SK-N-SH (cell line): ENCODE measurements around the gene ERV3-1. TPM values are rescaled to one million over a fixed set of nuclear protein-coding genes. Genes with fewer than 3 reads are reported as not detected.

Experiments
- CTCF ChIA-PET: fragments of 300-600, 350-600 bp; formaldehyde crosslinking; extraction: SDS; loops from one replicate; lab custom pipeline; 2021; lab: Yijun Ruan, JAX
- POLR2A ChIA-PET: fragments of 350-600 bp; sonication (Branson Sonifier 250); formaldehyde crosslinking; extraction: SDS; loops from one replicate; lab custom pipeline; 2020; ENCODE audit warnings: antibody characterized with exemption, inconsistent platforms; lab: Yijun Ruan, JAX
- DNase-seq: peaks from one replicate; pipeline ENCODE4 v3.0.0; 2012
- H2AFZ ChIP-seq: fragments of 200-600 bp; sonication (generic); 2 replicates; pipeline ENCODE4 v1.8.1; 2016; ENCODE audit warnings: antibody characterized with exemption, mild to moderate bottlenecking, low read depth
- H3F3A ChIP-seq: fragments of 200-600 bp; sonication (generic); replicated peaks from 2 replicates; pipeline ENCODE3; 2016; ENCODE audit warnings: antibody characterized with exemption, mild to moderate bottlenecking; ENCODE audit not compliant: insufficient read depth
- H3K27ac ChIP-seq, 2 experiments: fragments of 200-500 bp in 1 of 2; fragments of 200-600 bp in 1 of 2; sonication (Bioruptor generic) in 1 of 2; sonication (generic), shearing (Covaris generic) in 1 of 2; 2 replicates each; pipeline versions ENCODE4 v1.5.1 to v1.6.1; 2014 to 2016; ENCODE audit warnings: low read depth in 2 of 2, inconsistent platforms in 1 of 2, low read length in 1 of 2, mild to moderate bottlenecking in 1 of 2, mixed read lengths in 1 of 2
- H3K27me3 ChIP-seq: fragments of 200-600 bp; sonication (generic), shearing (Covaris generic); 2 replicates; pipeline ENCODE4 v1.6.1; 2016; ENCODE audit warnings: mixed run types; ENCODE audit not compliant: insufficient read depth
- H3K36me3 ChIP-seq, 2 experiments: fragments of 200-500 bp in 1 of 2; fragments of 200-600 bp in 1 of 2; sonication (Bioruptor generic) in 1 of 2; sonication (generic) in 1 of 2; replicated peaks in 1 of 2; 2 replicates each; pipeline versions ENCODE3 to v1.5.1; 2014 to 2016; ENCODE audit warnings: low read length in 1 of 2, mild to moderate bottlenecking in 1 of 2; ENCODE audit not compliant: insufficient read depth in 2 of 2, control insufficient read depth in 1 of 2
- H3K4me1 ChIP-seq, 2 experiments: fragments of 200-500 bp in 1 of 2; fragments of 200-600 bp in 1 of 2; sonication (Bioruptor generic) in 1 of 2; sonication (generic), shearing (Covaris generic) in 1 of 2; 2 replicates each; pipeline versions ENCODE4 v1.5.1 to v1.6.1; 2014 to 2016; ENCODE audit warnings: low read depth in 1 of 2, low read length in 1 of 2, mixed run types in 1 of 2; ENCODE audit not compliant: insufficient read depth in 2 of 2, control insufficient read depth in 1 of 2
- H3K4me2 ChIP-seq: fragments of 200-600 bp; sonication (generic), shearing (Covaris generic); 2 replicates; pipeline ENCODE4 v1.6.1; 2017; ENCODE audit warnings: mixed run types
- H3K4me3 ChIP-seq, 2 experiments: fragments of 200-500 bp in 1 of 2; fragments of 200-600 bp in 1 of 2; sonication (Bioruptor generic) in 1 of 2; sonication (generic), shearing (Covaris generic) in 1 of 2; 2 replicates each; pipeline versions ENCODE4 v1.5.1 to v1.8.1; 2014 to 2016; ENCODE audit warnings: low read depth in 2 of 2, inconsistent platforms in 1 of 2, low read length in 1 of 2, mild to moderate bottlenecking in 1 of 2, mixed read lengths in 1 of 2, moderate library complexity in 1 of 2
- H3K79me2 ChIP-seq: fragments of 200-600 bp; sonication (generic); 2 replicates; pipeline ENCODE4 v1.8.1; 2017; ENCODE audit warnings: mild to moderate bottlenecking; ENCODE audit not compliant: insufficient read depth
- H3K9ac ChIP-seq: fragments of 200-600 bp; sonication (generic); 2 replicates; pipeline ENCODE4 v1.6.1; 2017; ENCODE audit warnings: mixed run types
- H3K9me2 ChIP-seq: fragments of 200-600 bp; sonication (generic); 2 replicates; pipeline ENCODE4 v1.6.1; 2017; ENCODE audit warnings: mixed run types
- H3K9me3 ChIP-seq: fragments of 200-600 bp; sonication (generic); 2 replicates; pipeline ENCODE4 v1.6.1; 2017; ENCODE audit warnings: mixed run types, mild to moderate bottlenecking, moderate library complexity
- H4K20me1 ChIP-seq: fragments of 200-600 bp; sonication (generic); 2 replicates; pipeline ENCODE4 v1.6.1; 2017; ENCODE audit warnings: mild to moderate bottlenecking, mixed run types; ENCODE audit not compliant: insufficient read depth
- CHD2 ChIP-seq: fragments of 150-350 bp; IDR thresholded peaks from 2 replicates; pipeline ENCODE4 v1.6.1; 2018; ENCODE audit warnings: low read length; ENCODE audit not compliant: partially characterized antibody
- CTCF ChIP-seq: fragments of 200-600 bp; sonication (generic); IDR thresholded peaks from 2 replicates; pipeline ENCODE4 v1.6.1; 2017; ENCODE audit warnings: antibody characterized with exemption, mild to moderate bottlenecking, moderate library complexity
- EP300 ChIP-seq, 2 experiments: IDR thresholded peaks; 2 replicates each; pipeline versions ENCODE4 v1.4.0 to v1.6.1; 2012; ENCODE audit warnings: borderline replicate concordance in 1 of 2, low read depth in 1 of 2, low read length in 1 of 2
- FOSL2 ChIP-seq: IDR thresholded peaks from 2 replicates; pipeline ENCODE4 v1.4.0; 2012; ENCODE audit warnings: low read depth, mild to moderate bottlenecking, moderate library complexity, borderline replicate concordance
- FOXM1 ChIP-seq: IDR thresholded peaks from 2 replicates; pipeline ENCODE4 v1.4.0; 2012; ENCODE audit warnings: low read depth, mild to moderate bottlenecking
- GATA2 ChIP-seq: sonication (generic); formaldehyde crosslinking; IDR thresholded peaks from 2 replicates; pipeline ENCODE4 v1.5.0; 2020; ENCODE audit warnings: mild to moderate bottlenecking, missing genetic modification reagents
- IRF3 ChIP-seq: fragments of 150-350 bp; IDR thresholded peaks from 2 replicates; pipeline ENCODE4 v1.6.1; 2016; ENCODE audit warnings: mild to moderate bottlenecking, low read depth, low read length
- MEF2A ChIP-seq: IDR thresholded peaks from 2 replicates; pipeline ENCODE4 v1.4.0; 2012; ENCODE audit warnings: low read depth, borderline replicate concordance
- MXI1 ChIP-seq: IDR thresholded peaks from 2 replicates; pipeline ENCODE4 v1.6.1; 2012; ENCODE audit warnings: mild to moderate bottlenecking, low read depth, low read length, improper control_type of control experiment
- NRF1 ChIP-seq: IDR thresholded peaks from 2 replicates; pipeline ENCODE4 v1.6.1; 2012; ENCODE audit warnings: low read depth, mild to moderate bottlenecking, low read length
- RCOR1 ChIP-seq: fragments of 150-350 bp; IDR thresholded peaks from 2 replicates; pipeline ENCODE4 v1.6.1; 2017; ENCODE audit warnings: antibody characterized with exemption, low read length
- REST ChIP-seq: IDR thresholded peaks from 2 replicates; pipeline ENCODE4 v1.6.1; 2012; ENCODE audit warnings: mild to moderate bottlenecking, low read depth, low read length, moderate library complexity
- RFX5 ChIP-seq: IDR thresholded peaks from 2 replicates; pipeline ENCODE4 v1.6.1; 2012; ENCODE audit warnings: mild to moderate bottlenecking, improper control_type of control experiment, low read length
- RXRA ChIP-seq: IDR thresholded peaks from 2 replicates; pipeline ENCODE4 v1.4.0; 2012; ENCODE audit warnings: low read depth, mild to moderate bottlenecking, borderline replicate concordance
- SIN3A ChIP-seq: IDR thresholded peaks from 2 replicates; pipeline ENCODE4 v1.6.1; 2012; ENCODE audit warnings: low read depth, mild to moderate bottlenecking, low read length, moderate library complexity, borderline replicate concordance
- SMC3 ChIP-seq: IDR thresholded peaks from 2 replicates; pipeline ENCODE4 v1.6.1; 2012; ENCODE audit warnings: low read depth, low read length, improper control_type of control experiment
- TAF1 ChIP-seq: IDR thresholded peaks from 2 replicates; pipeline ENCODE4 v1.6.1; 2012; ENCODE audit warnings: low read depth, mild to moderate bottlenecking, low read length, moderate library complexity, borderline replicate concordance
- TCF12 ChIP-seq: IDR thresholded peaks from 2 replicates; pipeline ENCODE4 v1.4.0; 2012
- YY1 ChIP-seq: IDR thresholded peaks from 2 replicates; pipeline ENCODE4 v1.4.0; 2012; ENCODE audit warnings: low read depth, mild to moderate bottlenecking
- WGBS: methylation state at CpG from one replicate; pipeline ENCODE4 v1.1.6; 2017; ENCODE audit warnings: low lambda C conversion rate; 5-methylcytosine and 5-hydroxymethylcytosine counted together
- polyA plus RNA-seq, 3 experiments: library from polyadenylated mRNA; depleted of rRNA; stranded (reverse); fragments of >200 nt; gene quantifications; 2 replicates each; pipeline ENCODE4 v1.2.3, GENCODE V29; 2012
- TF ChIP-seq, protein P1 (sequence below): IDR thresholded peaks from 2 replicates; pipeline ENCODE4 v1.4.0; 2012; ENCODE audit warnings: low read depth
- TF ChIP-seq, protein P2 (sequence below): fragments of 150-350 bp; IDR thresholded peaks from 2 replicates; pipeline ENCODE4 v1.6.1; 2017; ENCODE audit warnings: antibody characterized with exemption, low read length, low read depth, borderline replicate concordance
- TF ChIP-seq, protein P3 (sequence below): IDR thresholded peaks from 2 replicates; pipeline ENCODE4 v1.4.0; 2012; ENCODE audit warnings: low read depth, borderline replicate concordance

The ERV3-1 gene
- 8.4 and 17.5 TPM in 2 replicates for polyA plus RNA-seq (2012; rRNA removed)
- polyA plus RNA-seq (2012; cell fraction: cytosol; rRNA removed): 3.8 and 4.0 TPM in 2 replicates
- polyA plus RNA-seq (2012; cell fraction: nucleus; rRNA removed): 39.9 and 70.9 TPM in 2 replicates

DNA sequence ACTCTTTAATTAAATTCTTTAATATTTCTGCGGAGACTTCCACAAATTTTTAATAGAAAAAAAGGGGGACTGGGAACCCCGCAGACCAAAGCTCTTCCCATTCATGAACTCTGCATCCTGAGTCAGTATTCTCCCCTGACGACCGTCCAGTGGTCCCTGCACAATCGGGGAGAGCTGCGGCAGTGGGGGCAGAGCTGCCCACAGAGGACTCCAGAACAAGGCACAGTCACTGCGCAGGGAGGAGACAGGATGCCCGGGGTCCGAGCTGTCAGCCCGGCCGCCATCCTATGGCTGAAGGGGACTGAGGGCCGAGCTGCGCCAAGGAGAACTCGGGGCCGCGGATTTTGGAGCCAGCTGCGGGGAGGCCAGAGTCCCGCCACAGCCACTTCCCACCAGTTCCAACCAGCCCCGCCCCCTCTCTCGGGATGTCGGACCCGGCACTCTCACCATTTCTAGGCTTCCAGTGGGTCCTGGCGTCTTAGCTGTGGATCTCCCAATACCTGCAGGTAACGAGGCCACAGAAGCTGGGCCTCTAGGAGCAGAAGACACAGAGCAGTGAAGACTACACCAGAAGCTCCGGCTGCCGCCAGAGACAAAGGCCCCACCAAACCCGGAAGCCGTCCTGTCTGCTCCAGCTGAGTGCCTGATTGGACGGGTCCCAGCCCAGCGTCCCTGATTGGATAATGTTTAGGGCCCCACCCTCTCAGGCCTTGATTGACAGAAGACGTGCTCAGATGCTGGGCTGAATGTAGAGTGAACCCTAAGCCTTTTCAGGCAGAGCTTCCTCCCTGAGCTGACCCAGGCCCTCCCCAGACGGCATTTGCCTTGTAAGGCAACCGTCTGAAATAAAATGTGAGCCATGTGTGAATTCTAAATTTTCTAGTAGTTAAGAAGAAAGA lies at the start of gene ERV3-1:
ERV3-1 (minus strand) TSS at position 594 of the 899 bp plus-strand sequence. CDS start 13,661 bp downstream, outside the sequence.
- Histone ChIP-seq H3K4me3 (peak within 1 kb of the TSS; percentile 80 to 88), H3K36me3 (peaks cover 2 to 16% of the 10 kb centered on the region in 2 experiments), H3K27ac (peak within 1 kb of the TSS; percentile 77 to 93), H2AFZ (peak within 1 kb of the TSS; percentile 79), H3K4me1 (peaks cover 6 to 15% of the 10 kb centered on the region in 2 experiments; a peak in 3 of 4 replicates), H3F3A (no peaks in the 10 kb centered on the region), H3K9me3 (no peaks in the 10 kb centered on the region), H3K79me2 (peaks cover 51% of the 10 kb centered on the region), H3K9ac (peak within 1 kb of the TSS; percentile 88), H4K20me1 (no peaks in the 10 kb centered on the region), H3K27me3 (no peaks in the 10 kb centered on the region), H3K9me2 (no peaks in the 10 kb centered on the region), H3K4me2 (peak within 1 kb of the TSS; percentile 82)
- peak; percentile 93 for DNase-seq
- ChIA-PET CTCF (interaction anchor here (0.7 kb wide), 1 partner anchor 56 kb away, joined by 3 read pairs; no protein-coding TSS in a partner anchor), POLR2A (interaction anchor here (0.6 to 1.7 kb wide), 9 partner anchors 14 to 367 kb away, joined by 3 to 7 read pairs (median 3); partner anchors contain the start of genes ZNF107, ZNF273 and ZNF92)
- 1% methylated on average over 33 of the region's 33 CpGs for WGBS
- TF ChIP-seq SMC3 (no peak; the same call in 1 of the 2 replicates), CTCF (no peak), TCF12 (no peak), IRF3 (peak; percentile 80), TAF1 (peak; percentile 83), RCOR1 (no peak), GATA2 (CRISPR knock-in tag) (no peak), RFX5 (peak; percentile 91), YY1 (no peak; the same call in 1 of the 2 replicates), SIN3A (peak; percentile 86; the same call in 1 of the 2 replicates), EP300 (IDR thresholded peaks at IDR 0.05; ENCODE audit: borderline replicate concordance in 1 of 2, low read depth in 1 of 2, low read length in 1 of 2) (0 out of 4 replicates have a peak, but pooled peaks of 1 of the 2 experiments have one; percentile 8), MEF2A (no peak), CHD2 (peak; percentile 39), REST (no peak; the same call in 1 of the 2 replicates), NRF1 (no peak), FOSL2 (no peak), RXRA (no peak), MXI1 (peak; percentile 56; the same call in 1 of the 2 replicates), FOXM1 (no peak)
- TF ChIP-seq, protein P1, sequence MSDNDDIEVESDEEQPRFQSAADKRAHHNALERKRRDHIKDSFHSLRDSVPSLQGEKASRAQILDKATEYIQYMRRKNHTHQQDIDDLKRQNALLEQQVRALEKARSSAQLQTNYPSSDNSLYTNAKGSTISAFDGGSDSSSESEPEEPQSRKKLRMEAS: no peak
- TF ChIP-seq, protein P2, sequence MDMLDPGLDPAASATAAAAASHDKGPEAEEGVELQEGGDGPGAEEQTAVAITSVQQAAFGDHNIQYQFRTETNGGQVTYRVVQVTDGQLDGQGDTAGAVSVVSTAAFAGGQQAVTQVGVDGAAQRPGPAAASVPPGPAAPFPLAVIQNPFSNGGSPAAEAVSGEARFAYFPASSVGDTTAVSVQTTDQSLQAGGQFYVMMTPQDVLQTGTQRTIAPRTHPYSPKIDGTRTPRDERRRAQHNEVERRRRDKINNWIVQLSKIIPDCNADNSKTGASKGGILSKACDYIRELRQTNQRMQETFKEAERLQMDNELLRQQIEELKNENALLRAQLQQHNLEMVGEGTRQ: no peak
- TF ChIP-seq, protein P3, sequence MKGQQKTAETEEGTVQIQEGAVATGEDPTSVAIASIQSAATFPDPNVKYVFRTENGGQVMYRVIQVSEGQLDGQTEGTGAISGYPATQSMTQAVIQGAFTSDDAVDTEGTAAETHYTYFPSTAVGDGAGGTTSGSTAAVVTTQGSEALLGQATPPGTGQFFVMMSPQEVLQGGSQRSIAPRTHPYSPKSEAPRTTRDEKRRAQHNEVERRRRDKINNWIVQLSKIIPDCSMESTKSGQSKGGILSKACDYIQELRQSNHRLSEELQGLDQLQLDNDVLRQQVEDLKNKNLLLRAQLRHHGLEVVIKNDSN: no peak
